Neural progenitor cell (in vitro differentiated cells): ENCODE measurements around the gene ZNF213.

Experiments used
- EZH2 ChIP-seq: fragments of 200-600 bp; sonication (generic); IDR thresholded peaks from 2 replicates; pipeline ENCODE4 v1.6.1; 2017; ENCODE audit warnings: antibody characterized with exemption, mild to moderate bottlenecking, moderate library complexity
- EZH2phosphoT487 ChIP-seq: fragments of 200-600 bp; sonication (generic); IDR thresholded peaks from 2 replicates; pipeline ENCODE4 v1.6.1; 2017; ENCODE audit warnings: antibody characterized with exemption
- TF ChIP-seq, protein P1 (sequence below): fragments of 200-600 bp; sonication (generic); IDR thresholded peaks from 2 replicates; pipeline ENCODE4 v1.5.1; 2017; ENCODE audit warnings: antibody characterized with exemption, mild to moderate bottlenecking

DNA sequence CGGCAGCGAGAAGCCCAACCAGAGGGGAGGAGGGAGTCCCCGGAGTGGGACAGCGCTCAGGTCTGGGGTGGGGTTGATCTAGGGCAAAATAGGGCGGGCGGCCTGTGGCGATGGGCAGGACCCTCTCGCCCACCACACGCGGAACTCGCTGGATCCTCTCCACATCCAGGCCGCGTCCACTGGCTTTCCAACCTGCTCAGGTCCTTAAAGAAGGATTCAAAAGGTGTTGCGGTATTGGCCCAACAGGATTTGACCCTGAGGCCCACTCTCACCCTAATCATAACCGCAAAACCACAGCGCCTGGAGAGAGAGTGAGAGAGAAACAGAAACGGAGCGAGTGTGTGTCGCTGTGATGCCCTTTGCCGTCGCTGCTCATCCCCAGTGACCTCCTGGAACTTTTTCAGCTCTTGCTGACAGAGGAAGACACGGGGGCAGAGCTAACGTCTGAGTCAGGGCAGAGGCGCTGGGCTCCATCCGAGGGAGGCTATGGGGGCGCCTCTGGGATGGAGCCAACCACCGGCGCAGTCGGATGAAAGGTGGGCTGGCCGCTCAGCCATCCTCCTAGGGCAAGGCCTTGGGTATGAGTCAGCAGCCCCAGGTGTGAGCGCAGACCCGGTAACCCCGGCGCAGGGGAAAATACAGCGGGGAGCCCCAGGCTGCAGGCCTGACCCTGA lies 36.5 kb downstream of the ZNF213 start:
- TF ChIP-seq EZH2 = peak; percentile 71
- TF ChIP-seq, protein P1, sequence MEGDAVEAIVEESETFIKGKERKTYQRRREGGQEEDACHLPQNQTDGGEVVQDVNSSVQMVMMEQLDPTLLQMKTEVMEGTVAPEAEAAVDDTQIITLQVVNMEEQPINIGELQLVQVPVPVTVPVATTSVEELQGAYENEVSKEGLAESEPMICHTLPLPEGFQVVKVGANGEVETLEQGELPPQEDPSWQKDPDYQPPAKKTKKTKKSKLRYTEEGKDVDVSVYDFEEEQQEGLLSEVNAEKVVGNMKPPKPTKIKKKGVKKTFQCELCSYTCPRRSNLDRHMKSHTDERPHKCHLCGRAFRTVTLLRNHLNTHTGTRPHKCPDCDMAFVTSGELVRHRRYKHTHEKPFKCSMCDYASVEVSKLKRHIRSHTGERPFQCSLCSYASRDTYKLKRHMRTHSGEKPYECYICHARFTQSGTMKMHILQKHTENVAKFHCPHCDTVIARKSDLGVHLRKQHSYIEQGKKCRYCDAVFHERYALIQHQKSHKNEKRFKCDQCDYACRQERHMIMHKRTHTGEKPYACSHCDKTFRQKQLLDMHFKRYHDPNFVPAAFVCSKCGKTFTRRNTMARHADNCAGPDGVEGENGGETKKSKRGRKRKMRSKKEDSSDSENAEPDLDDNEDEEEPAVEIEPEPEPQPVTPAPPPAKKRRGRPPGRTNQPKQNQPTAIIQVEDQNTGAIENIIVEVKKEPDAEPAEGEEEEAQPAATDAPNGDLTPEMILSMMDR = no peak
- TF ChIP-seq EZH2phosphoT487 = peak; percentile 49
